Cardiac muscle cell (in vitro differentiated cells and primary cell): ENCODE results near the gene NEU4. TPM values are rescaled to one million over a fixed set of nuclear protein-coding genes. Genes with fewer than 3 reads are reported as not detected.

Source experiments
- DNase-seq, 2 donors: peaks; one replicate each; pipeline versions ENCODE4 v3.0.0 to v3.0.0-alpha.2; 2010 to 2017; ENCODE audit warnings: low read depth in 1 of 2, low spot score in 1 of 2
- H3K27ac ChIP-seq: fragments of 200-600 bp; sonication (generic); 2 replicates; pipeline ENCODE4 v1.5.1; 2016
- H3K27me3 ChIP-seq: fragments of 200-600 bp; sonication (generic); 2 replicates; pipeline ENCODE4 v1.6.0; 2016; ENCODE audit warnings: control low read depth
- H3K36me3 ChIP-seq: fragments of 200-600 bp; sonication (generic); 2 replicates; pipeline ENCODE4 v1.5.1; 2016; ENCODE audit warnings: control low read depth
- H3K4me1 ChIP-seq: fragments of 200-600 bp; sonication (generic); 2 replicates; pipeline ENCODE4 v1.8.1; 2017; ENCODE audit warnings: low read depth, mild to moderate bottlenecking, mixed run types
- H3K4me3 ChIP-seq: fragments of 200-600 bp; sonication (generic); 2 replicates; pipeline ENCODE4 v1.5.1; 2016; ENCODE audit warnings: mild to moderate bottlenecking
- H3K9me3 ChIP-seq: fragments of 200-600 bp; sonication (generic); 2 replicates; pipeline ENCODE4 v1.5.1; 2017; ENCODE audit warnings: low read depth, mild to moderate bottlenecking, control low read depth
- polyA plus RNA-seq: library from polyadenylated mRNA; unstranded; fragments of >200 nt; fragmentation: Nextera tagmentation; extraction: Ambion mirVana; gene quantifications from 2 replicates; pipeline ENCODE4 v1.2.1, GENCODE V29; 2016
- total RNA-seq: library from RNA; depleted of rRNA; stranded (reverse); fragments of >200 nt; gene quantifications from 2 replicates; pipeline ENCODE4 v1.2.3, GENCODE V29; 2016
- TF ChIP-seq, protein P1 (sequence below): IDR thresholded peaks from 2 replicates; pipeline ENCODE4 v1.5.1; 2012; ENCODE audit warnings: low read depth, mild to moderate bottlenecking, low read length

NEU4 gene
- total and polyA plus RNA-seq, 2 experiments from 2014 or later = 0.13 to 1.8 TPM

DNA sequence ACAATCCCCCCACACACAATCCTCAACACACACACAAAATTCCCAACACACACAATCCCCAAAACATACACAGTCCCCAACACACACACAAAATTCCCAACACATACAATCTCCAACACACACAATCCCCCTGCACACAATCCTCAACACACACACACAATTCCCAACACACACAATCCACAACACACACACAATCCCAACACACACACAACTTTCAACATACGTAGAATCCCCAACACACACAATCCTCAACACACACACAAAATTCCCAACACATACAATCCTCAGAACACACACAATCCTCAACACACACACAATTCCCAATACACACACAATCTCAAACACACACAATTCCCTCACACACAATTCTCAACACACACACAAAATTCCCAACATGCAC lies 52.3 kb downstream of the NEU4 start:
- H3K4me1 ChIP-seq = no peaks in the 10 kb centered on the region
- no peak overlapping the region for H3K4me3 ChIP-seq
- no peaks in the 10 kb centered on the region for H3K27me3 ChIP-seq
- no peaks in the 10 kb centered on the region for H3K36me3 ChIP-seq
- no peak overlapping the region for H3K27ac ChIP-seq
- TF ChIP-seq, protein P1, sequence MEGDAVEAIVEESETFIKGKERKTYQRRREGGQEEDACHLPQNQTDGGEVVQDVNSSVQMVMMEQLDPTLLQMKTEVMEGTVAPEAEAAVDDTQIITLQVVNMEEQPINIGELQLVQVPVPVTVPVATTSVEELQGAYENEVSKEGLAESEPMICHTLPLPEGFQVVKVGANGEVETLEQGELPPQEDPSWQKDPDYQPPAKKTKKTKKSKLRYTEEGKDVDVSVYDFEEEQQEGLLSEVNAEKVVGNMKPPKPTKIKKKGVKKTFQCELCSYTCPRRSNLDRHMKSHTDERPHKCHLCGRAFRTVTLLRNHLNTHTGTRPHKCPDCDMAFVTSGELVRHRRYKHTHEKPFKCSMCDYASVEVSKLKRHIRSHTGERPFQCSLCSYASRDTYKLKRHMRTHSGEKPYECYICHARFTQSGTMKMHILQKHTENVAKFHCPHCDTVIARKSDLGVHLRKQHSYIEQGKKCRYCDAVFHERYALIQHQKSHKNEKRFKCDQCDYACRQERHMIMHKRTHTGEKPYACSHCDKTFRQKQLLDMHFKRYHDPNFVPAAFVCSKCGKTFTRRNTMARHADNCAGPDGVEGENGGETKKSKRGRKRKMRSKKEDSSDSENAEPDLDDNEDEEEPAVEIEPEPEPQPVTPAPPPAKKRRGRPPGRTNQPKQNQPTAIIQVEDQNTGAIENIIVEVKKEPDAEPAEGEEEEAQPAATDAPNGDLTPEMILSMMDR = no peak
- DNase-seq = no peak
- H3K9me3 ChIP-seq = no peaks in the 10 kb centered on the region

DNA sequence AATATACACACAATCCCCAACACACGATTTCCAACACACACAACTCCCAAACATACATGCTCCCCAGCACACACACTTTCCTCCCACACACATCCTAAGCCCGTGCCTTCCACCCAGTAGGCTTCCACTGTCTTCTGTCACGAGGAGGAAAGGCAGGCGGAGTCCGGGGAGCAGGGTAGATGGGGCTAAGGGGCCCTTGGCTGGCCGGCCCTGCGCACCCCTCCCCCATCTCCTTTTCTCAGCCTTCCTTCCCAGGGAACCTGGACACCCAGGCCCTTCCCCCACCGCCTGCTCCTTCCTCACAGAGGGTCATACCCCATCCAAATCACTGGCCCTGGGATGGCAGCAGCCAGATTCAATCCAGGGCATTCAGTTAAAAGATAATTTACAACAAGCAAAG lies 53.1 kb downstream of the NEU4 start:
- Histone ChIP-seq H3K27ac (no peak overlapping the region), H3K4me3 (no peak overlapping the region), H3K27me3 (no peaks in the 10 kb centered on the region), H3K4me1 (no peaks in the 10 kb centered on the region), H3K9me3 (no peaks in the 10 kb centered on the region), H3K36me3 (no peaks in the 10 kb centered on the region)
- no peak for DNase-seq
- TF ChIP-seq, protein P1 = no peak

- H3K4me1 ChIP-seq = no peaks in the 10 kb centered on the region
- H3K9me3 ChIP-seq = no peaks in the 10 kb centered on the region
- DNase-seq = no peak
- H3K4me3 ChIP-seq = no peak overlapping the region
- H3K27ac ChIP-seq = no peak overlapping the region
- no peaks in the 10 kb centered on the region for H3K27me3 ChIP-seq
- TF ChIP-seq, protein P1 = no peak
- no peaks in the 10 kb centered on the region for H3K36me3 ChIP-seq
Measured at GRCh38 chr2:241862775-241863535, 54.0 kb downstream of the NEU4 start.

DNA sequence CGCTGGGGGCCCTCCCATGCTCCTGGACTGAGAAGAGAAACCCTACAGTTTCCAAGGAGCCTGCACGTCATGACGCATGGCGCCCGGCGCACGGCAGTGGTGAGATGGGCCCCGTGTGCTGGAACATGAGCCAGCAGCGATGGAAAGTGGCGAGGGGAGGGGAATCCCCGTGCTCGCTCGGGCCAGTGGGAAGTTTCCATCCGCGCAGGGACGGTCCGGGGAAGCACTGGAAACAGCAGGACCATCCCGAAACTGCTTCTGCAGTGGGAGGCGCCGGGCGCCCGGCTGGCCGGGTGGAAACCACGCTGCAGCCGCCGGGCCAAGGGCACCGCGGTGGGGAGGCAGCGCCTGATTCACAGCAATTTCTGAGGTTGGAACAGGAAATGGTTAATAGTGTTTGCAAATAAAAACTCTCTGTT lies 54.6 kb downstream of the NEU4 start:
- Histone ChIP-seq H3K27me3 (no peaks in the 10 kb centered on the region), H3K4me1 (no peaks in the 10 kb centered on the region), H3K4me3 (no peak overlapping the region), H3K9me3 (no peaks in the 10 kb centered on the region), H3K27ac (no peak overlapping the region), H3K36me3 (no peaks in the 10 kb centered on the region)
- TF ChIP-seq, protein P1 = no peak
- DNase-seq = peak in 1 of 2 donors; percentile 70

DNA sequence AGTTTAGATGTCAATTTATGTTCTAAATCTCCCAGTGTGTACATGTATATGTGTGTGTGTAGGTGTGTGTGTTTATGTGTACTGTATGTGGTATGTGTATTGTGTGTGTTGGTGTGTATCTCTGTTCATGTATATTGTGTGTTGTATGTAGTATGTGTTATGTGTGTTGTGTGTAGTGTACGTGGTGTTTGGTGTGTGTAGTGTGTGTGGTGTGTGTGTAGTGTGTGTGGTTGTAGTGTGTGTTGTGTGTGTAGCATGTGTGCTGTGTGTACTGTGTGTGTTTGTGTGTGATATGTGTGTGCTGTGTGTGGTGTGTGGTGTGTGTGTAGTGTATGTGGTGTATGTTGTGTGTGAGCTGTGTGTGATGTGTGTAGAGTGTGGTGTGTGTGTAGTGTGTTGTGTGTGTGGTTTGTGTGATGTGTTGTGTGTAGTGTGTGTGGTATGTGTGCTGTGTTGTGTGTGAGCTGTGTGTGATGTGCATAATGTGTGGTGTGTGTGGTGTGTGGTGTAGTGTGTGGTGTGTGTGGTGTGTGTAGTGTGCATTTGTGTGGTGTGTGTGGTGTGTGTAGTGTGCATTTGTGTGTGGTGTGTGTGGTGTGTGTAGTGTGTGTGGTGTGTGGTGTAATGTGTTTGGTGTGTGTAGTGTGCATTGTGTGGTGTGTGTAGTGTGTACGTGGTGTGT lies 55.3 kb downstream of the NEU4 start:
- Histone ChIP-seq H3K4me3 (no peak overlapping the region), H3K27me3 (no peaks in the 10 kb centered on the region), H3K36me3 (no peaks in the 10 kb centered on the region), H3K4me1 (no peaks in the 10 kb centered on the region), H3K9me3 (no peaks in the 10 kb centered on the region), H3K27ac (no peak overlapping the region)
- no peak for DNase-seq
- TF ChIP-seq, protein P1 = no peak
